K562 (cell line): ENCODE data around the gene RER1. TPM values are rescaled to one million over a fixed set of nuclear protein-coding genes. Genes with fewer than 3 reads are reported as not detected.

ENCODE experiments used
- ATAC-seq: fragments of 200-7000 bp; cut with Tn5 transposase; 3 replicates; pipeline ENCODE4 v1.9.1; 2020; ENCODE audit warnings: moderate library complexity
- BruUV-seq: library from RNA; stranded (reverse); fragments of 400-500 nt; replicated peaks from 2 replicates; lab custom pipeline; 2021; lab: Mats Ljungman, UMichigan
- CTCF ChIA-PET: fragments of 300-600 bp; formaldehyde crosslinking; extraction: SDS; loops from one replicate; lab custom pipeline; 2021; ENCODE audit warnings: low intra/inter-chr PET ratio; lab: Yijun Ruan, JAX
- POLR2A ChIA-PET: fragments of 300-600, 350-650 bp; sonication (Branson Sonifier 250); formaldehyde crosslinking; extraction: SDS; loops from one replicate; lab custom pipeline; 2021; ENCODE audit warnings: antibody characterized with exemption, inconsistent platforms; lab: Yijun Ruan, JAX
- DNase-seq, 4 experiments: peaks; one replicate each; pipeline versions ENCODE4 v3.0.0 to v3.0.0-alpha.2; 2011 to 2018; ENCODE audit warnings: low spot score in 3 of 4, mixed read lengths in 3 of 4; ENCODE audit errors: extremely low read depth in 1 of 4
- FAIRE-seq: peaks from 2 replicates; lab custom pipeline; 2011; peaks lifted over from hg19 to GRCh38; lab: Jason Lieb, UNC
- H2AFZ ChIP-seq: 2 replicates; pipeline ENCODE4 v1.6.0; 2011; ENCODE audit warnings: low read depth, low read length, control low read depth, inconsistent platforms
- H3K27ac ChIP-seq: fragments of 200-600 bp; 3 replicates; pipeline ENCODE4 v1.8.0; 2011; ENCODE audit warnings: low read depth, mild to moderate bottlenecking, control low read depth, inconsistent platforms, low read length, moderate library complexity, mixed read lengths; ENCODE audit errors: extremely low read depth
- H3K27me3 ChIP-seq, 2 experiments: fragments of 300-600 bp in 1 of 2; 2 replicates in 1 of 2; 3 replicates in 1 of 2; pipeline versions ENCODE4 v1.6.0 to v1.8.0; 2011; ENCODE audit warnings: inconsistent platforms in 2 of 2, low read length in 2 of 2, mild to moderate bottlenecking in 1 of 2, mixed read lengths in 1 of 2, moderate library complexity in 1 of 2; ENCODE audit not compliant: control insufficient read depth in 2 of 2, insufficient read depth in 2 of 2
- H3K36me3 ChIP-seq: fragments of 300-600 bp; 3 replicates; pipeline ENCODE4 v1.8.0; 2011; ENCODE audit warnings: mild to moderate bottlenecking, low read length, inconsistent platforms; ENCODE audit not compliant: control insufficient read depth, insufficient read depth
- H3K4me1 ChIP-seq, 2 experiments: fragments of 200-600 bp in 1 of 2; replicated peaks in 1 of 2; 2 replicates in 1 of 2; 3 replicates in 1 of 2; pipeline versions ENCODE4 v1.5.1 to v1.8.0; 2011; ENCODE audit warnings: inconsistent platforms in 2 of 2, low read length in 2 of 2, mild to moderate bottlenecking in 1 of 2, mixed read lengths in 1 of 2, moderate library complexity in 1 of 2; ENCODE audit not compliant: control insufficient read depth in 2 of 2, insufficient read depth in 2 of 2
- H3K4me2 ChIP-seq: 2 replicates; pipeline ENCODE4 v1.6.1; 2011; ENCODE audit warnings: low read length, control low read depth, inconsistent platforms, mixed read lengths; ENCODE audit not compliant: insufficient read depth
- H3K4me3 ChIP-seq: fragments of 200-600 bp; sonication (generic), shearing (Covaris generic); 2 replicates; pipeline ENCODE4 v1.5.1; 2016; ENCODE audit warnings: control low read depth, inconsistent platforms
- H3K79me2 ChIP-seq: fragments of 200-600 bp; 3 replicates; pipeline ENCODE4 v1.8.0; 2011; ENCODE audit warnings: low read length, inconsistent platforms; ENCODE audit not compliant: control insufficient read depth, insufficient read depth
- H3K9ac ChIP-seq, 2 experiments: 2 replicates each; pipeline versions ENCODE4 v1.6.0 to v1.6.1; 2011; ENCODE audit warnings: low read depth in 2 of 2, low read length in 2 of 2, control low read depth in 1 of 2, inconsistent platforms in 1 of 2, mild to moderate bottlenecking in 1 of 2, mixed read lengths in 1 of 2; ENCODE audit not compliant: insufficient read depth in 1 of 2
- H3K9me1 ChIP-seq: one replicate; pipeline ENCODE4 v1.6.0; 2011; ENCODE audit warnings: inconsistent platforms, mild to moderate bottlenecking, low read length, moderate library complexity; ENCODE audit not compliant: control insufficient read depth, insufficient read depth
- H3K9me3 ChIP-seq: replicated peaks from 2 replicates; pipeline ENCODE4 v1.5.1; 2011; ENCODE audit warnings: low read depth, low read length, inconsistent platforms; ENCODE audit not compliant: control insufficient read depth, insufficient read depth
- H4K20me1 ChIP-seq: replicated peaks from 2 replicates; pipeline ENCODE4 v1.6.1; 2011; ENCODE audit warnings: low read length, inconsistent platforms, mixed read lengths; ENCODE audit not compliant: control insufficient read depth, insufficient read depth
- FOXA1 ChIP-seq: fragments of 450-650 bp; IDR thresholded peaks from 2 replicates; pipeline ENCODE4 v1.6.1; 2016; ENCODE audit warnings: mild to moderate bottlenecking, borderline replicate concordance
- GMEB1 ChIP-seq: fragments of 250-450 bp; sonication (Bioruptor Pico); IDR thresholded peaks from 2 replicates; pipeline ENCODE4 v1.4.0; 2020; ENCODE audit warnings: mild to moderate bottlenecking
- MAFF ChIP-seq: IDR thresholded peaks from 2 replicates; pipeline ENCODE4 v1.6.1; 2012; ENCODE audit warnings: low read length, improper control_type of control experiment
- NR2F6 ChIP-seq: fragments of 450-650 bp; formaldehyde crosslinking; IDR thresholded peaks from 2 replicates; pipeline ENCODE4 v1.4.0; 2020; ENCODE audit warnings: mild to moderate bottlenecking
- POLR2AphosphoS5 ChIP-seq: IDR thresholded peaks from 2 replicates; pipeline ENCODE4 v1.6.1; 2011; ENCODE audit warnings: mild to moderate bottlenecking, low read depth, low read length, moderate library complexity; ENCODE audit not compliant: control insufficient read depth, insufficient read depth
- PYGO2 ChIP-seq: fragments of 450-650 bp; IDR thresholded peaks from 2 replicates; pipeline ENCODE4 v1.6.1; 2016; ENCODE audit warnings: mild to moderate bottlenecking, missing genetic modification characterization, moderate library complexity, missing compliant biosample characterization
- TRIM25 ChIP-seq: fragments of 450-650 bp; IDR thresholded peaks from 2 replicates; pipeline ENCODE4 v1.7.0; 2016; ENCODE audit warnings: borderline replicate concordance
- ZNF12 ChIP-seq: sonication (generic); formaldehyde crosslinking; IDR thresholded peaks from 2 replicates; pipeline ENCODE4 v1.4.0; 2020; ENCODE audit warnings: mild to moderate bottlenecking, missing genetic modification reagents
- ZNF212 ChIP-seq: fragments of 450-650 bp; formaldehyde crosslinking; IDR thresholded peaks from 2 replicates; pipeline ENCODE4 v1.4.0; 2020; ENCODE audit warnings: mild to moderate bottlenecking
- ZNF785 ChIP-seq: fragments of 250-450 bp; sonication (Bioruptor Pico); IDR thresholded peaks from 2 replicates; pipeline ENCODE4 v1.4.0; 2020; ENCODE audit warnings: mild to moderate bottlenecking
- WGBS: fragments of 100-300 bp; shearing (Covaris generic); methylation state at CpG from one replicate; pipeline ENCODE4 v1.1.6; 2016; ENCODE audit warnings: low coverage, mixed read lengths; ENCODE audit not compliant: insufficient coverage; ENCODE audit errors: missing lambda C conversion rate; 5-methylcytosine and 5-hydroxymethylcytosine counted together
- in situ Hi-C: fragments of 300-500 bp; cut with MboI; formaldehyde crosslinking; loops from 4 replicates; pipeline ENCODE4 v1.15.0; 2018; ENCODE audit warnings: inconsistent platforms, mixed read lengths
- intact Hi-C: fragments of 100-400 bp; cut with micrococcal nuclease; formaldehyde crosslinking; loops from 2 replicates; pipeline ENCODE4 v1.14.2; 2022
- polyA plus RNA-seq, 8 experiments: library from polyadenylated mRNA; depleted of rRNA in 4 of 8; stranded (reverse) in 5 of 8; unstranded in 3 of 8; fragments of >200 nt; fragmentation: Nextera tagmentation in 2 of 8; fragmentation: Illumina TruSeq in 1 of 8; extraction: Ambion mirVana in 2 of 8; extraction: Trizol in 1 of 8; gene quantifications; 2 replicates each; pipeline versions ENCODE4 v1.2.1 to v1.2.3, GENCODE V29; 2011 to 2014; ENCODE audit warnings: inconsistent platforms in 1 of 8, missing spikeins in 1 of 8
- total RNA-seq, 7 experiments: library from RNA; depleted of rRNA in 6 of 7; stranded (reverse); fragments of >200 nt in 6 of 7; fragmentation: Illumina TruSeq in 2 of 7; extraction: Trizol in 2 of 7; gene quantifications; 2 replicates each; pipeline versions ENCODE4 v1.2.1 to v1.2.3, GENCODE V29; 2011 to 2021; ENCODE audit warnings: low replicate concordance in 1 of 7

RER1 gene
- total and polyA plus RNA-seq, 9 of the 15 experiments (the other 6 are each of a cell fraction or from before 2014, with no cell fraction given): 19.6 to 354 (median 183) TPM

GRCh38 chr1:2430592-2430973 is 38.9 kb downstream of the RER1 start:
- Histone ChIP-seq H3K4me1 (peaks cover 0 to 42% of the 10 kb centered on the region in 2 experiments; a peak in 2 of 5 replicates), H3K4me2 (no peak overlapping the region), H3K9me1 (no peaks in the 10 kb centered on the region), H4K20me1 (no peaks in the 10 kb centered on the region), H3K9me3 (0 out of 2 replicates have a peak, but pooled peaks cover 5% of the 10 kb centered on the region), H3K79me2 (no peaks in the 10 kb centered on the region), H3K36me3 (no peaks in the 10 kb centered on the region), H3K9ac (no peak overlapping the region), H3K4me3 (no peak overlapping the region), H3K27ac (no peak overlapping the region), H2AFZ (no peak overlapping the region), H3K27me3 (peaks cover 22 to 80% of the 10 kb centered on the region in 2 experiments; a peak in 4 of 5 replicates)
- TF ChIP-seq ZNF12 (no peak), NR2F6 (CRISPR knock-in tag) (no peak), MAFF (no peak), ZNF785 (CRISPR knock-in tag) (no peak), FOXA1 (no peak), PYGO2 (tag) (no peak), ZNF212 (no peak), GMEB1 (no peak), POLR2AphosphoS5 (no peak), TRIM25 (no peak)
- no TSS peak for BruUV-seq
- no peak for FAIRE-seq
- POLR2A ChIA-PET: interaction anchor here (0.6 to 1.7 kb wide), 2 partner anchors 10 to 112 kb away, joined by 3 to 8 read pairs; no protein-coding TSS in a partner anchor
- WGBS: 2% methylated on average over 10 of the region's 10 CpGs
- no peak for ATAC-seq
- intact Hi-C loops (no loop called here), in situ Hi-C loops (no loop called here)
- CTCF ChIA-PET: no interaction called here
- DNase-seq: no peak
